Left lobe of liver (tissue), 2 donors: ENCODE results near the gene AIG1. TPM values are rescaled to one million over a fixed set of nuclear protein-coding genes. Genes with fewer than 3 reads are reported as not detected.

ENCODE experiments used
- ATAC-seq: fragments of 200-7000 bp; cut with Tn5 transposase; one replicate; pipeline ENCODE4 v1.9.1; 2020; ENCODE audit warnings: mild to moderate bottlenecking, moderate library complexity
- DNase-seq: peaks from one replicate; pipeline ENCODE4 v3.0.0-alpha.2; 2020; ENCODE audit warnings: low spot score
- total RNA-seq: library from RNA; stranded (reverse); gene quantifications from one replicate; pipeline ENCODE4 v1.2.1, GENCODE V29; 2021
- donor health status: DM: no; HTN: no; CAD: no; lungs with moderate emphysema.
- donor health status: DM: no; HTN: yes; CAD: no.

Gene AIG1
- total RNA-seq, 1 donor from 2014 or later: 96.8 TPM

GRCh38 chr6:143349530-143349929 lies 288.8 kb downstream of the AIG1 start:
- DNase-seq: no peak
- no peak for ATAC-seq

- ATAC-seq (no peak), DNase-seq (no peak)
These were observed 295.6 kb downstream of the AIG1 start for GRCh38 chr6:143356101-143356880.

GRCh38 chr6:143357152-143357551 lies 296.5 kb downstream of the AIG1 start:
- peak; percentile 32 for ATAC-seq

GRCh38 chr6:143357561-143358255 lies 297.0 kb downstream of the AIG1 start:
- DNase-seq (no peak), ATAC-seq (no peak)

More at GRCh38 chr6:143357152-143357551, 296.5 kb downstream of the AIG1 start:
- no peak for DNase-seq

- ATAC-seq (peak; percentile 37), DNase-seq (no peak)
These were observed 301.0 kb downstream of the AIG1 start for GRCh38 chr6:143361536-143362191.

- DNase-seq: no peak
- no peak for ATAC-seq
These were observed 301.5 kb downstream of the AIG1 start for GRCh38 chr6:143362192-143362558.

- no peak for DNase-seq
- ATAC-seq: no peak
These were observed 302.6 kb downstream of the AIG1 start for GRCh38 chr6:143363299-143363698.

GRCh38 chr6:143368426-143368825 lies 307.7 kb downstream of the AIG1 start:
- ATAC-seq (no peak), DNase-seq (no peak)

- ATAC-seq (no peak), DNase-seq (no peak)
These were observed 309.3 kb downstream of the AIG1 start for GRCh38 chr6:143369971-143370370.

GRCh38 chr6:143370812-143371370 lies 310.2 kb downstream of the AIG1 start:
- ATAC-seq (no peak), DNase-seq (no peak)

- no peak for ATAC-seq
- no peak for DNase-seq
These were observed 311.7 kb downstream of the AIG1 start for GRCh38 chr6:143372199-143372882.

GRCh38 chr6:143374014-143374413 lies 313.3 kb downstream of the AIG1 start:
- no peak for ATAC-seq
- no peak for DNase-seq

- no peak for DNase-seq
- no peak for ATAC-seq
These were observed 314.4 kb downstream of the AIG1 start for GRCh38 chr6:143375022-143375585.

- DNase-seq (no peak), ATAC-seq (no peak)
These were observed 315.7 kb downstream of the AIG1 start for GRCh38 chr6:143376375-143376774.

- ATAC-seq (no peak), DNase-seq (no peak)
These were observed 316.2 kb downstream of the AIG1 start for GRCh38 chr6:143376861-143377260.

GRCh38 chr6:143385636-143386035 lies 324.9 kb downstream of the AIG1 start:
- DNase-seq (no peak), ATAC-seq (no peak)

- no peak for ATAC-seq
- DNase-seq: no peak
These were observed 329.6 kb downstream of the AIG1 start for GRCh38 chr6:143390278-143390677.
